ENCODE data around the gene FREM1. TPM values are rescaled to one million over a fixed set of nuclear protein-coding genes. Genes with fewer than 3 reads are reported as not detected.

Gene FREM1
- total and polyA plus RNA-seq, 2 experiments from 2014 or later: 0.78 to 3.1 TPM

GRCh38 chr9:14899042-14899814 is 11.0 kb downstream of the FREM1 start:
- Mint-ChIP-seq H3K9me3 (peaks cover 11% of the 10 kb centered on the region; the same call in 2 of the 3 replicates), H3K4me3 (no peak overlapping the region), H3K4me1 (peaks cover 22% of the 10 kb centered on the region), H3K27me3 (ENCODE audit: insufficient read depth, low read depth, poor library complexity) (peaks cover 2% of the 10 kb centered on the region), H3K27ac (no peak overlapping the region), H3K36me3 (ENCODE audit: low read depth) (peaks cover 17% of the 10 kb centered on the region; the same call in 2 of the 3 replicates)
- Histone ChIP-seq H3K4me2 (no peak overlapping the region), H2AFZ (no peak overlapping the region), H3K4me1 (ENCODE audit: insufficient read depth) (peaks cover 17% of the 10 kb centered on the region), H3K27ac (ENCODE audit: low read depth) (no peak overlapping the region), H3K27me3 (ENCODE audit: insufficient read depth) (no peaks in the 10 kb centered on the region), H3K4me3 (no peak overlapping the region), H4K20me1 (replicated peaks; ENCODE audit: insufficient read depth) (no peaks in the 10 kb centered on the region), H3K36me3 (ENCODE audit: insufficient read depth) (no peaks in the 10 kb centered on the region), H3F3A (replicated peaks; ENCODE audit: low read depth) (no peaks in the 10 kb centered on the region), H3K9me2 (ENCODE audit: insufficient read depth) (no peaks in the 10 kb centered on the region), H3K79me2 (replicated peaks; ENCODE audit: insufficient read depth) (no peaks in the 10 kb centered on the region)
- no peak for DNase-seq (ENCODE audit: low spot score)
- no peak for ATAC-seq
- TF ChIP-seq ZNF462 (CRISPR knock-in tag; IDR thresholded peaks at IDR 0.05): no peak
- no peak for TF ChIP-seq REST (IDR thresholded peaks at IDR 0.05; ENCODE audit: unreplicated experiment)
- no peak for TF ChIP-seq EZH2phosphoT487 (IDR thresholded peaks at IDR 0.05; ENCODE audit: unreplicated experiment)
- no peak for TF ChIP-seq ETS1 (IDR thresholded peaks at IDR 0.05)
- no peak for TF ChIP-seq STAT1 (IDR thresholded peaks at IDR 0.05; ENCODE audit: unreplicated experiment)
- TF ChIP-seq CTCF (conservative IDR thresholded peaks at IDR 0.05; ENCODE audit: low read depth in 2 of 2): no peak
- no peak for TF ChIP-seq POLR2AphosphoS5 (IDR thresholded peaks at IDR 0.05; ENCODE audit: low read depth)
- TF ChIP-seq NANOG (IDR thresholded peaks at IDR 0.05; ENCODE audit: borderline replicate concordance): no peak
- no peak for TF ChIP-seq ZNF114 (CRISPR knock-in tag; IDR thresholded peaks at IDR 0.05)
- no peak for TF ChIP-seq JUNB (IDR thresholded peaks at IDR 0.05; ENCODE audit: unreplicated experiment)
